HepG2 (cell line): ENCODE data around the gene PSMC3IP. TPM values are rescaled to one million over a fixed set of nuclear protein-coding genes. Genes with fewer than 3 reads are reported as not detected.
A peak's percentile ranks its signal among the peaks of the same experiment; 100 is the strongest.

Experiments used
- ATAC-seq: fragments of 200-7000 bp; cut with Tn5 transposase; 3 replicates; pipeline ENCODE4 v1.9.1; 2020; ENCODE audit warnings: mild to moderate bottlenecking, moderate library complexity
- BruUV-seq: library from RNA; stranded (reverse); fragments of 400-500 nt; replicated peaks from 2 replicates; lab custom pipeline; 2021; lab: Mats Ljungman, UMichigan
- CTCF ChIA-PET: fragments of 300-600 bp; formaldehyde crosslinking; extraction: SDS; loops from one replicate; lab custom pipeline; 2021; ENCODE audit warnings: low total read pairs, inconsistent platforms, low intra/inter-chr PET ratio; lab: Yijun Ruan, JAX
- POLR2A ChIA-PET: fragments of 350-600 bp; sonication (Branson Sonifier 250); formaldehyde crosslinking; loops from one replicate; lab custom pipeline; 2020; ENCODE audit warnings: antibody characterized with exemption, inconsistent platforms; lab: Yijun Ruan, JAX
- DNase-seq: peaks from one replicate; pipeline ENCODE4 v3.0.0-alpha.2; 2015; ENCODE audit warnings: low spot score
- FAIRE-seq: peaks from 3 replicates; lab custom pipeline; 2011; peaks lifted over from hg19 to GRCh38; lab: Jason Lieb, UNC
- H2AFZ ChIP-seq: one replicate; pipeline ENCODE4 v1.6.1; 2011; ENCODE audit warnings: low read length, inconsistent platforms
- H3K27ac ChIP-seq: fragments of 300-600 bp; 3 replicates; pipeline ENCODE4 v1.8.0; 2011; ENCODE audit warnings: mixed run types, mild to moderate bottlenecking, mixed read lengths, low read length, inconsistent platforms; ENCODE audit not compliant: insufficient read depth; ENCODE audit errors: extremely low read length
- H3K27me3 ChIP-seq, 2 experiments: fragments of 200-600 bp in 1 of 2; 2 replicates in 1 of 2; 3 replicates in 1 of 2; pipeline versions ENCODE4 v1.6.0 to v1.8.0; 2011; ENCODE audit warnings: low read length in 2 of 2, mild to moderate bottlenecking in 2 of 2, moderate library complexity in 2 of 2, inconsistent platforms in 1 of 2; ENCODE audit not compliant: insufficient read depth in 2 of 2, control insufficient read depth in 1 of 2
- H3K36me3 ChIP-seq, 2 experiments: fragments of 200-600 bp in 1 of 2; replicated peaks in 1 of 2; 2 replicates in 1 of 2; 3 replicates in 1 of 2; pipeline versions ENCODE4 v1.5.1 to v1.8.0; 2011; ENCODE audit warnings: low read length in 2 of 2, inconsistent platforms in 1 of 2; ENCODE audit not compliant: insufficient read depth in 2 of 2, control insufficient read depth in 1 of 2
- H3K4me1 ChIP-seq: 2 replicates; pipeline ENCODE4 v1.5.1; 2012; ENCODE audit warnings: low read length, inconsistent platforms; ENCODE audit not compliant: insufficient read depth
- H3K4me2 ChIP-seq: 2 replicates; pipeline ENCODE4 v1.6.0; 2011; ENCODE audit warnings: low read depth, low read length, inconsistent platforms
- H3K4me3 ChIP-seq, 3 experiments: fragments of 200-600 bp in 1 of 3; sonication (generic), shearing (Covaris generic) in 1 of 3; replicated peaks in 1 of 3; 2 replicates each; pipeline ENCODE4 v1.5.1; 2011 to 2016; ENCODE audit warnings: low read length in 3 of 3, inconsistent platforms in 2 of 3, low read depth in 2 of 3, mild to moderate bottlenecking in 2 of 3, control low read depth in 1 of 3, mixed read lengths in 1 of 3; ENCODE audit not compliant: insufficient read depth in 1 of 3
- H3K79me2 ChIP-seq: one replicate; pipeline ENCODE4 v1.6.1; 2011; ENCODE audit warnings: low read length, inconsistent platforms; ENCODE audit not compliant: insufficient read depth
- H3K9ac ChIP-seq: 2 replicates; pipeline ENCODE4 v1.6.0; 2011; ENCODE audit warnings: mild to moderate bottlenecking, low read depth, low read length, inconsistent platforms; ENCODE audit not compliant: insufficient read depth
- H3K9me3 ChIP-seq: 2 replicates; pipeline ENCODE4 v1.5.1; 2012; ENCODE audit warnings: mild to moderate bottlenecking, low read length
- H4K20me1 ChIP-seq: 2 replicates; pipeline ENCODE4 v1.6.0; 2011; ENCODE audit warnings: inconsistent platforms, mild to moderate bottlenecking, low read length, moderate library complexity; ENCODE audit not compliant: insufficient read depth
- ARID3A ChIP-seq: IDR thresholded peaks from 2 replicates; pipeline ENCODE4 v1.6.1; 2012; ENCODE audit warnings: low read depth, low read length, improper control_type of control experiment
- BHLHE40 ChIP-seq: IDR thresholded peaks from 2 replicates; pipeline ENCODE4 v1.6.1; 2011; ENCODE audit warnings: low read length, improper control_type of control experiment
- CEBPZ ChIP-seq: IDR thresholded peaks from 2 replicates; pipeline ENCODE4 v1.6.1; 2012; ENCODE audit warnings: low read length, improper control_type of control experiment
- GLMP ChIP-seq: sonication (generic); formaldehyde crosslinking; IDR thresholded peaks from 2 replicates; pipeline ENCODE4 v1.9.0; 2021; ENCODE audit warnings: missing genetic modification reagents, mild to moderate bottlenecking, borderline replicate concordance
- HCFC1 ChIP-seq: fragments of 150-350 bp; IDR thresholded peaks from 2 replicates; pipeline ENCODE4 v1.6.1; 2014; ENCODE audit warnings: low read depth, low read length
- MXD4 ChIP-seq: IDR thresholded peaks from 2 replicates; pipeline ENCODE4 v1.6.1; 2016; ENCODE audit warnings: mild to moderate bottlenecking, missing biosample characterization, missing genetic modification reagents
- RBM22 ChIP-seq: fragments of 200-400 bp; formaldehyde crosslinking; optimal IDR thresholded peaks from 2 replicates; pipeline ENCODE3; 2017; ENCODE audit warnings: mild to moderate bottlenecking, low read length, moderate library complexity
- SP4 ChIP-seq: sonication (generic); formaldehyde crosslinking; IDR thresholded peaks from 2 replicates; pipeline ENCODE4 v1.8.1; 2023; ENCODE audit warnings: mild to moderate bottlenecking, missing genetic modification reagents
- THAP11 ChIP-seq: IDR thresholded peaks from 2 replicates; pipeline ENCODE4 v1.6.1; 2016; ENCODE audit warnings: missing biosample characterization, missing genetic modification reagents
- ZEB1 ChIP-seq: IDR thresholded peaks from 2 replicates; pipeline ENCODE4 v1.6.1; 2012; ENCODE audit warnings: mild to moderate bottlenecking, low read depth, inconsistent platforms; ENCODE audit not compliant: insufficient replicate concordance
- ZFP90 ChIP-seq: sonication (generic); formaldehyde crosslinking; IDR thresholded peaks from 2 replicates; pipeline ENCODE4 v1.8.0; 2022; ENCODE audit warnings: missing genetic modification reagents, mild to moderate bottlenecking, inconsistent platforms, borderline replicate concordance
- ZMYM2 ChIP-seq: sonication (generic); formaldehyde crosslinking; IDR thresholded peaks from 2 replicates; pipeline ENCODE4 v1.8.0; 2022; ENCODE audit warnings: mild to moderate bottlenecking, missing genetic modification reagents
- ZNF121 ChIP-seq: sonication (generic); formaldehyde crosslinking; IDR thresholded peaks from 2 replicates; pipeline ENCODE4 v1.5.0; 2020; ENCODE audit warnings: mild to moderate bottlenecking, missing genetic modification reagents
- ZNF292 ChIP-seq: sonication (generic); formaldehyde crosslinking; IDR thresholded peaks from 2 replicates; pipeline ENCODE4 v1.8.1; 2022; ENCODE audit warnings: mild to moderate bottlenecking, low read depth, missing genetic modification reagents, borderline replicate concordance
- ZNF501 ChIP-seq: sonication (generic); formaldehyde crosslinking; IDR thresholded peaks from 2 replicates; pipeline ENCODE4 v1.5.1; 2020; ENCODE audit warnings: mild to moderate bottlenecking, moderate library complexity, missing genetic modification reagents
- ZNF530 ChIP-seq: sonication (generic); formaldehyde crosslinking; IDR thresholded peaks from 2 replicates; pipeline ENCODE4 v1.5.0; 2020; ENCODE audit warnings: low read depth, mild to moderate bottlenecking, missing genetic modification reagents
- ZNF546 ChIP-seq: sonication (generic); formaldehyde crosslinking; conservative IDR thresholded peaks from 2 replicates; pipeline ENCODE4 v1.8.1; 2023; ENCODE audit warnings: mild to moderate bottlenecking, missing genetic modification reagents
- ZNF776 ChIP-seq: sonication (generic); formaldehyde crosslinking; IDR thresholded peaks from 2 replicates; pipeline ENCODE4 v1.4.0; 2020; ENCODE audit warnings: mild to moderate bottlenecking, missing genetic modification reagents
- ZSCAN21 ChIP-seq: sonication (generic); formaldehyde crosslinking; IDR thresholded peaks from 2 replicates; pipeline ENCODE4 v1.8.0; 2022; ENCODE audit warnings: mild to moderate bottlenecking, missing genetic modification reagents, moderate library complexity, borderline replicate concordance
- WGBS: methylation state at CpG from one replicate; pipeline ENCODE4 v1.1.6; 2017; ENCODE audit warnings: low lambda C conversion rate; 5-methylcytosine and 5-hydroxymethylcytosine counted together
- in situ Hi-C: cut with HindIII; loops from 2 replicates; pipeline ENCODE4 v1.10.0; 2017; ENCODE audit warnings: low pct_unique_long_range_greater_than_20kb; ENCODE audit not compliant: extremely low pct_ligation_motif_present
- intact Hi-C: fragments of 100-400 bp; cut with micrococcal nuclease; formaldehyde crosslinking; loops from one replicate; pipeline ENCODE4 v1.10.0; 2022; ENCODE audit not compliant: unreplicated experiment
- polyA plus RNA-seq, 8 experiments: library from polyadenylated mRNA; depleted of rRNA in 3 of 8; stranded (reverse) in 7 of 8; unstranded in 1 of 8; fragments of >200 nt; fragmentation: Illumina TruSeq in 4 of 8; extraction: Trizol in 4 of 8; gene quantifications; 2 replicates each; pipeline versions ENCODE4 v1.2.1 to v1.2.3, GENCODE V29; 2011 to 2016; ENCODE audit warnings: low read depth in 4 of 8, missing spikeins in 1 of 8, mixed read lengths in 1 of 8; ENCODE audit not compliant: insufficient read depth in 1 of 8
- total RNA-seq, 5 experiments: library from RNA; depleted of rRNA; stranded (reverse); fragments of >200 nt; fragmentation: Illumina TruSeq; extraction: Trizol; gene quantifications; 2 replicates each; pipeline ENCODE4 v1.2.3, GENCODE V29; 2016; ENCODE audit warnings: low read depth in 1 of 5

The PSMC3IP gene
- total and polyA plus RNA-seq, 2 of the 13 experiments (the other 11 are each of a cell fraction or from before 2014, with no cell fraction given): 6.5 to 22.4 TPM

GRCh38 chr17:42563143-42563509 lies 14.4 kb downstream of the PSMC3IP start:
- Histone ChIP-seq H3K9ac (peak overlapping the region; percentile 94), H2AFZ (no peak overlapping the region), H3K79me2 (peaks cover 35% of the 10 kb centered on the region), H3K27me3 (no peaks in the 10 kb centered on the region; a peak in 1 of 5 replicates), H3K27ac (peak overlapping the region; percentile 91), H3K4me2 (peak overlapping the region; percentile 82), H3K4me1 (peaks cover 61% of the 10 kb centered on the region), H3K36me3 (peaks cover 14 to 25% of the 10 kb centered on the region in 2 experiments), H3K4me3 (peak overlapping the region; percentile 66 to 91 (median 79)), H3K9me3 (no peaks in the 10 kb centered on the region), H4K20me1 (no peaks in the 10 kb centered on the region)
- no peak for FAIRE-seq
- CTCF ChIA-PET: interaction anchor here (1.1 kb wide), 1 partner anchor 14 kb away, joined by 3 read pairs; the partner anchor contains the start of gene PSMC3IP
- POLR2A ChIA-PET: interaction anchor here (0.6 to 8.5 kb wide), 14 partner anchors 10 to 259 kb away, joined by 3 to 128 read pairs (median 9); partner anchors contain the start of genes HSD17B1, NAGLU, PLEKHH3 and PSMC3IP
- DNase-seq: no peak
- in situ Hi-C loops: no loop called here
- intact Hi-C loops: no loop called here
- ATAC-seq: no peak
- 0% methylated on average over 14 of the region's 14 CpGs for WGBS
- no TSS peak for BruUV-seq
- no peak for TF ChIP-seq ZEB1
- no peak for TF ChIP-seq ZNF501
- TF ChIP-seq ZNF776: no peak
- TF ChIP-seq MXD4: no peak
- no peak for TF ChIP-seq ZSCAN21 (CRISPR knock-in tag)
- TF ChIP-seq ZNF292 (CRISPR knock-in tag): no peak
- TF ChIP-seq GLMP (CRISPR knock-in tag): no peak
- no peak for TF ChIP-seq ZNF546 (CRISPR knock-in tag)
- no peak for TF ChIP-seq ZNF530
- TF ChIP-seq RBM22: no peak
- TF ChIP-seq ZFP90 (CRISPR knock-in tag): no peak
- no peak for TF ChIP-seq ZNF121 (CRISPR knock-in tag)
- TF ChIP-seq BHLHE40: peak; percentile 69
- no peak for TF ChIP-seq CEBPZ
- TF ChIP-seq ZMYM2 (CRISPR knock-in tag): no peak
- TF ChIP-seq HCFC1: no peak
- TF ChIP-seq SP4 (CRISPR knock-in tag): peak; percentile 35; the same call in 1 of the 2 replicates
- no peak for TF ChIP-seq THAP11 (CRISPR knock-in tag)
- no peak for TF ChIP-seq ARID3A
